NCI-H1105 treated with DMSO at 0.1 percent for 48 hours (cell line): ENCODE results near the gene NCOA5.

Experiments
- DNase-seq: peaks from one replicate; lab custom pipeline; 2025; lab: John Stamatoyannopoulos, UW

NCOA5 gene

DNA sequence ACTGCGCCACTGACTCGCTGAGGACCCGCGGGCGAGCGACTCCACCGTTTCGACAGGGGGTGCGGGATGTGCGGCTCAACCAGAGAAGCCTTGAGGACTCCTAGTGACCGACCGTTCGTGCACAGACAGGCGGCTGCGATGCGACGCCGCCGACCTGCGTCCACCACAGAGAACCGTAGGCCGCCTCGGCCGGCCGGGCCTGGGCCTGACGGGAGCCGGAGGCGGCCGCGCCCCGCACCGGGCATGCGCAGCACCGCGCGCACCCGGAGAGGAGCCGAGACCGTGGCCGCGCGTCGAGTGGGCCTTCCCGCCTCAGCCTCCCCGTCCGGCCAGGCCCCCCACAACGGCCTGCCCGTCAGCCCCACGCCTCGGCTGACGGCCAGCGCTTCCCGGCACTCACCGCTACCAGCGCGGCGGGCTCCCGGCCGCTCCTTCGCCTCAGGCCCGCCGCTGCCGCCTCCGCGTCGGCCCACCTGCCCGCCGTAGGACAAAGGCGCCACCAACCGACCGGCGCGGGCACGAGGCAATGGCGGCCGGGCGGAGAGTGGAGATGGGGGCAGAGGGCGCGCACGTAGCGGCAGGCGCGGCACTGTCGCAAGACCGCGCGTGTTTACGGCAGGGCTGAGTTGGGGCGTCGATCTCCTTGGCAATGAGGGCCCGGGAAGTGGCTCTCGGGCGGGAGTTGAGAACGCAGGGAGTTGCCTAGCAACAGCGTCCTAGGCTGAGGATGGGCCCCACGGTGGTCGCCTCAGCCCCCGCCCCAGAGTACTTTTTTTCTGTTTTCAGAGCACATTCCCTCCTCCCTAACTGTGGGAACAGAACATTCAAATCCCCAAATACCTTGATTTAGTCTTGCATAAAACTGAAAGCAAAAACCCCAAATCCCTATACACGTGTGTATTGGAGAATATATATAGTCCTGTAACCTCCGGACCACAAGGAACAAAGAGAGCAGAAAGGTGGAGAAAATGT lies at the start of gene NCOA5:
TSS of gene NCOA5 (minus strand) at position 546 of the 972 bp plus-strand sequence. CDS start 10,538 bp downstream, outside the sequence.
- peak; percentile 98 for DNase-seq

DNA sequence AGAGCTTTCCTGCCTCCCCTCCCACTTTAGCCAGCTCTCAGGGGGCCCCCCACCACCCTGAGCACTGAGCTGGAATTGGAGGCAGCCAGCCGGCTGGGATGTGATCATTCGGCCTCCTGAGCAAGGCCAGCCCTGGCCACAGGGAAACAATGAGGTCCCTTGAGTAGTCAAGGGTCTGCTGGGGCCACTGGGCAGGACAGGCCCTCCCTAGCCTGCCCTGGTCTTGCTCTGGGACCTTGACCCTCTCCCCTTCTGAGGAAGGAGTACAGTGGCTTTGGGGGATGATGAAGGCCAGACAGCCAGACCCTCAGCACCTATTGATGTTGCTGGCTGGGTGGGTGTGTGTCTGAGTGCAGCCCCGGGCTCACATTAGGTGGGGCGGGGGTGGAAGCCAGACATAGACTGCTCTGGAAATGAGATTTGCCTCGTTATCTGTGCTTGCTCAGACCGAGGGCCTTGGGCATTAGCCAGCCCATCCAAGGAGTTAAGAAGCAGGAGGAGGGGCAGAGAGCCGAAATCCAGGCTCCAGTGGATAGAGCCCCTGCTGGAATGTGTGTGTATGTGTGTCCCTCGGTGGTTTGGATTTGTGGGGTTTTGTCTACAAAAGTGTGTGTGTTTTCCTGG lies 49.6 kb upstream of the NCOA5 start:
- DNase-seq, result peak; percentile 97

DNA sequence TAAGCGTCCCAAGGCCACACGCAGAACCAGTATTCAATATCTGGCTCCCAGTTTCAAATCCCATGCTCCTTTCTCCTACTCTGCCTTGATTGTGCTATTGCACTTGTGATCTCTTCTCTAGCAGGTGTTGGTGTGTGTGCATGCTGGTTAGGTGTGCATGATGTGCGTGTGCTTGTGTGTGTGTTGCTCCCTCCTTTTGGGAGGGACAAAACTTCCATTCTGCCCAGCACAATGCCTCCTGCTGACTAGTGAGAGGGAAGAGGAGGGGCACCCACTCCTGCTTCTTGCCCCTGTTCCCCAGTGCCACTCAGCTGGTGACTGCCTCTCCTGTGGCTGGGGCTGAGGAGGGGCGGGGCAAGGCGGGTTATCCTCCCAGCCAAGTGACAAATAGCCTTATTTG lies 48.1 kb upstream of the NCOA5 start:
- DNase-seq, result peak; percentile 67

DNA sequence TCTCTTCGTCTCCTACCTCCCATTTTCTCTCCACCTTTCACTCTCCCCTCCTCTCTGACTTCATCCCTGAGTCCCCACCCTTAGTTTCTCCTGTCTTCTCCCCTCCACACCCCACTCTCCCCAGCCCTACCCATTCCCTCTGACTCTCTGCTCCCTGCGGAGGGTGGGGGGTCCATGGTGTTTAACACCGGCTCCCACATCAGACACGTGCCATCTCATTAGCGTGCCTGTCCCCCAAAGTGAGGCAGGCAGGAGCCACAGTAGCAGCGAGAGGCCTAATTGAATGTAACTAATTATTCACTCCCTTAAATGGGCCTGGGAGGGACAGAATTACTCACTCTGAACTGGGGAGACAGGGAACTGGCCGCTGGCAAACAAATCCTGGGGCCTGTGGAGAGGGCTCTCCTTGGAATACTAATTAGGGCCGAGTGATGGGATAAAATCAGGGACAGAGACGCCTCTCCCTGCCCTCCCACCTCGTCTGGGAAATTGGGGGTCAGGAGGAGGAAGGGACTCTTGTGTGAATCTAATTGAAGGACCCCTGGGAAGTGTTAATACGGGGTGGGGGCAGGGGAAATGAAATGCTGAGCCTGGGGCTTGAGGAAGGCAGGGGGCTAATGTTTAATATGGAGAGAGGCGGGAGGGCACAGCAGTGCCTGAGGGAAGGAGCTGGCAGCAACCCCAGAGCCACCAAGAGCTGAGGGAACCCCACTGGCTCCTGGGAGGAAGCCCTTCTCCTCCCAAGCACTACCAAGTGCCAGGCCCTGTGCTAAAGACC lies 46.3 kb upstream of the NCOA5 start:
- peak; percentile 40 for DNase-seq

DNA sequence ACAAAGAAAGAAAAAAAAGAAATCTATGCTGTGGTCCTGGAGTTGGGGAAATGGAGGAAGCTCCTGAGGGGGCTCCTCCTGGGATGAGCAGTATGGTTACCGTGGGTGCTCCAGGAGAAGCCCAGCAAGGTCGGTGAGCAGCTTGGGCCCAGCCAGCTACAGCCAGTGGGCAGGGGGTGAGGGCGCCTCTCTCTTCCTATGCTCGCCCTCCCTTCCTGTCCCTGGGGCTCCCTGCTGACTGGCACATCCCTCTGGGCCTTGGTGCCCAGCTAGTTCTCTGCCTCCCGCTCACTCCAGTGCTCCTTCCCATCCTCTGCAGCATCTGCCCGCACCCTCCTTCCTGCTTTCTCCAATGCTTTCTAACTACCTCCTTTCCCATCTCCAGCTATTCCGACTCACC lies 45.0 kb upstream of the NCOA5 start:
- DNase-seq, result no peak

DNA sequence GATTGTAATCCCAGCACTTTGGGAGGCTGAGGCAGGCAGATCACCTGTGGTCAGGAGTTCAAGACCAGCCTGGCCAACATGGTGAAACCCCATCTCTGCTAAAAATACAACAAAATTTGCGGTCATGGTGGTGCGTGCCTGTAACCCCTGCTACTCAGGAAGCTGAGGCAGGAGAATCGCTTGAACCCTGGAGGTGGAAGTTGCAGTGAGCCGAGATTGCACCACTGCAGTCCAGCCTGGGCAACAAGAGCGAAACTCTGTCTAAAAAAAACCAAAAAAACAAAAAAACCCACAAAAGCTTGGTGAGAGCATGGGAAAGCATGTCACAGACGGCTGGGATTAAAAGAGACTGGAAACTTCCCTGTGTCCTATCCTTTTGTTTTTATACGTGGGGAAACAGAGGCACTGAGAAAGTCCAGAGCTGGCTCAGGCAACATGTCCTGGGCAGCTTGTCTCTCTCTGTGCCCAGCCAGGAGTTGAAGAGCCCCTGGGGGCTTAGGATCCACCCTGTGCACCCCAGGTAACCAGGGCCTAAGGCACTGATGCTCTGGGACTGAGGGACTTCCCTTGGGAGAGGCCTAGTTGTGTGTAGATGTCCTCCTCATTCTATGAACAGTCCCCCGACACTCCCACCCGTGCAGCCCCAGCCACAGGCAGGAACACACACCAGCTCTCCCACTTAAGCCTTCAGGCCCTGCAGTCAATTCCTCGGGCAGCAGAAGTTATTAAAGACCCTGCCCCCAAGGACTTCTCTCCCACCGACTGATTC lies 44.3 kb upstream of the NCOA5 start:
- no peak for DNase-seq

DNA sequence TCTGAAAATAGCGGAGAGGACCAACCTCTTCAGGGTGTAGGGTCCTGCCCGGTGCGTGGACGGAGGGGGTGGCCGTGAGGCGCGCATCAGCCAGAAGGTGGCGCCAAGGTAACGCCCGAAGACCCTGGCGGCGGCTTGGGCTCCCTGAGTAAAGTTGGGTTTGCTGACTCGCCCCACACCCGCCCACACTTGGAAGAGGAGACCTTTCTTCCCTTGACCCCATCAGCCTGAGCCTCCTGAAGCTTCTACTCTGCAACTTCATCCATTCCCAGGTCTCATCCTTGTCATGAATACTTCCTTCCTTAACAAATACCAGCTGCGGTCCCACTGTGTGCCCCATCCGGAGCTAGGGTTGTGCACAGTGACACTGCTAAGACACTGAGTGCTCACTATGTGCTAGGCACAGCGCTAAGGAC lies 43.0 kb upstream of the NCOA5 start:
- DNase-seq, result peak; percentile 79

DNA sequence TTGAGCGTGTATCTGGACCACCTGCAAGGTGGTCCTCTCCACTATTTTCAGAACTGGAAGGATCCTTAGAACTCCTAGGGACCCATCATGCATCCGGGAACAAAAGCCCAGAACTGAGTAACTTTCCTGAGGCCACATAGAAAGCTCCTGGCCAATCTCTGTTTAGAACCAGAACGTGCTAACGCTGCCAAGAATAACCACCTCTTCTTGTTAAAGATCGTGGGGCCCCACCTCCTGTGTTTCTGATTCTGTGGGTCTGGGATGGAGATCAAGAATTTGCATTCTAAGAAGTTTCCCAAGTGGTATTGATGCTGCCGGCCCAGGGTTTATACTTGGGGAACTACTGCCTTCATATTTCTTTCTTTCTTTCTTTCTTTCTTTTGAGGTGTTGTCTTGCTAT lies 41.6 kb upstream of the NCOA5 start:
- DNase-seq, result no peak

DNA sequence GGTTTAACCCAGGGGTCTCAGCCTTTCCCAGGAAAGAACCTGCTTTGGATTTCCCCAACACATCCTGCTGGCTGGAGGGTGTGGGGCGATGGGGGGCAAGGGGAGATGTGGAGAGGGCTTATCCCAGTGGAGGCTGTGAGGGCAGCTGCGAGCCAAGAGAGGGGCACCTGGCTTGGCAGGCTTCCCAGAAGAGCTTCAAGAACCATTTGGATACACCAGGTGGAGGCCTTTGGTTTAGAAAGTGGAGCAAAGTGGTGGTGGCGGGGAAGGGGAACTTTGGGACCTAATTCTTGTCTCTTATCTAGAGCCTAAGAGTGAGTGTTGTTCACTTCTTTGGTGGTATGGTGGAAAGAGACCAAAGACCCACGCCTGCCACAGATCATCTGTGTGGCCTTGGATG lies 40.8 kb upstream of the NCOA5 start:
- peak; percentile 98 for DNase-seq

DNA sequence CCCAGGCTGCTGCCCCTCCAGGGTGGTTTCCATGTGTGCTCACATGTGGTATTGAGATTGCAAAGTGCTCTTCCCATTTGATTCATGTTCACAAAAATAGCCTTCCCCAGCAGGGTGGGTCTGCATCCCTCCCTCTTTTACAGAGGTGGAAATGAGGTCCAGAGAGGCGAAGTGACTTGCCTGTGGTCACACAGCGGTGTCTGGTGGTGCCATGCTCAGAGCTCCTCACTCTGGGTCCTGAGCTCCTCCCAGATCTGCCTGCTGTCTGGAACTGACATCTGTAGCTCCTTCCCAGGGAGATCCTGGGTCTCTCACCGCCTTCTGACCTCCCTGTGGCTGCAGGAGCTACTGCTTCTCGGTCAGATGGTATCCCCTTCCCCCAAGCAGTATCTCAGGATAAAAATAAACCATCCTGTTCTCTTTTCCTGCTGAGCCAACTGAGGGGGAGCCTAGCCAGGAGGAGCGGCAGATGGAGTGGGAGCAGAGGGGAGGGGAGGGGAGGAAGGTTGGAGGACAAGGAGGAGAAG lies 40.3 kb upstream of the NCOA5 start:
- DNase-seq, result peak; percentile 94

DNA sequence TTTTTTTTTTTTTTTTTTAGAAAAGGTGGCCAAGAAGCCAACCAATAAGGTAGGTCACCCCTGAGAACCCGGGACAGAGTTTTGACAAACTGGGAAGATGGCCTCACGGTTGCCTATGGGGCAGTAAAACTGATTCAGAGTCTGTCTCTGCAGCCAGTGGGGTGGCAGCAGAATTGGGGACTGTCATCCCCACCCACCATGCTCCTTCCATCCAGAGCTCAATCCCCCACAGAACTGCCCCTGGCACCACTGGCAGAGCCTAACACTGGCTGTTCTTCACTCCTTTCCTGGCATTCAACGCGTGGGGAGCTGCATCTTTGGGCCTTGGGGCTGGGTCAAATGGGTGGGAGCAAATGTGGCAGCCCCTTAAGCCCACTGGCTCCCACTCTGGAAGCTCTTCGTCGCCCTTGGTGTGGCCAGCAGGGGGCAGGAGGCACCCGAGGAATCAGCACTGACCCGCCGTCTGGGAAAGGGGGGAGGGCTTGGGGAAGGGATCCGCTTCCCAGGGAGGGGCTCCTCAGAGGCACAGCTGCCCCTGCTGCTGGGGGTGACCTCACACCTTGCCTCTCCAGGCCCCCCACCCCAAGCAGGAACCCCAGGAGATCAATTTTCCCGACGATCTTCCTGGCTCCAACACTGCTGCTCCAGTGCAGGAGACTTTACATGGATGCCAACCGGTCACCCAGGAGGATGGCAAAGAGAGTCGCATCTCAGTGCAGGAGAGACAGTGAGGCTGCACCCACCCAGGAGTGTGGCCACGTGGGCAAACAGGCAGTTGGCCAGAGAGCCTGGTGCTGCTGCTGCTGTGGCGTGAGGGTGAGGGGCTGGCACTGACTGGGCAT lies 38.8 kb upstream of the NCOA5 start:
- peak; percentile 67 for DNase-seq

DNA sequence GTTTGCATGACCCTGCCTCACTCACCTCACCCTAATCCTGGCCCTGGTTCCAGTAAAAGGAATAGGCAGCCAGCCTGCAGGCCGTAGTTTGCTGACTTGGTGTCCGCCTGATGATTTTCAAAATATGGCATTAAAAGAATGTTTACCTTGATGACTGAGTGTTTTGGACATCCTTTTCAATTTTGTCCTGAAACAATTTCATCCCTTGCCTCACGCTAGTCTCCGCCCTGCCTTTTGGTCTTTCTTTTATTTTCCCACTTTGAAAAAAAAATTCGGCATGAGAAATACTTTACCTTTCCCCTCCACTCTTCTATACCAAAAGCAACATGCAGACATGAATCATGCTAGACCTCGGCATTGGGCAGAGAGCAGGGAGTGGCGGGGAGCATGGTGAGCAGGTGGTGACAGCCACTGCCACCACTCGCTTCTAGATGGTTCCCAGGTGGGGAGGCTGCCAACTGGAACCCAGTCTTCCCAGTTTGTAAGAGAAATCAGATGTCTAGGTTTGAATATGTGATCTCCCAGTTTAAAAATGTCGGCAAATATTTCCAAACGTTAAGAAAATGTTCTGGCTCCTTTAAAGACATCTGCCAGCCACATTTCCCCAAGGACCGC lies 37.7 kb upstream of the NCOA5 start:
- DNase-seq, result no peak

DNA sequence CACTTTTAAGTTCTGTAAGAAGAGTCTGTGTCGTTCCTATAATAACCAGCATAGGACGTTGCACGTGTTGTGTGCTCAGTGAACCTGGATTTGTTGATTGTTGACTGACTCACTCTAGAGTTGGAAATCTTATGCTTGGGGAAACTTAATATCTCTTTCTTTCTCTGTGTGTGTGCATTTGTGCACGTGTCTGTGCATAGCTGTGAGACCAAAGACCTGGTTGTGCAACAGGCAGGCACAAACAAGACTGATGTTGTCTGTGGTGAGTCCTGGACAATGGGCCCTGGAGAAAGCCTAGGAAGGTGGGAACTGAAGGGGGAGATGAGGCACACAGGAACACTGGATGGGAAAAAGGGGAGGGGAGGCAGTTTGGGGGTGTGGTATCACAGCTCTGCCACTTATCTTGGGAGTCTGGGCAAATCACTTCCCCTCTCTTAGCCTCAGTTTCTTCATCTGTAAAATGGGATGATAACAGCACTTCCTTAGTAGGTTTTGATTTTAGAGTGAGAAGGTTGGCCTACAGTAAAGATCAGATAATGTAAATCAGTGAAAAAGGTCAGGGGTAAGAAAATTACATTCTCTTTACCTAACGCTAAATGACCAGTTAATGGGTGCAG lies 36.8 kb upstream of the NCOA5 start:
- no peak for DNase-seq

DNA sequence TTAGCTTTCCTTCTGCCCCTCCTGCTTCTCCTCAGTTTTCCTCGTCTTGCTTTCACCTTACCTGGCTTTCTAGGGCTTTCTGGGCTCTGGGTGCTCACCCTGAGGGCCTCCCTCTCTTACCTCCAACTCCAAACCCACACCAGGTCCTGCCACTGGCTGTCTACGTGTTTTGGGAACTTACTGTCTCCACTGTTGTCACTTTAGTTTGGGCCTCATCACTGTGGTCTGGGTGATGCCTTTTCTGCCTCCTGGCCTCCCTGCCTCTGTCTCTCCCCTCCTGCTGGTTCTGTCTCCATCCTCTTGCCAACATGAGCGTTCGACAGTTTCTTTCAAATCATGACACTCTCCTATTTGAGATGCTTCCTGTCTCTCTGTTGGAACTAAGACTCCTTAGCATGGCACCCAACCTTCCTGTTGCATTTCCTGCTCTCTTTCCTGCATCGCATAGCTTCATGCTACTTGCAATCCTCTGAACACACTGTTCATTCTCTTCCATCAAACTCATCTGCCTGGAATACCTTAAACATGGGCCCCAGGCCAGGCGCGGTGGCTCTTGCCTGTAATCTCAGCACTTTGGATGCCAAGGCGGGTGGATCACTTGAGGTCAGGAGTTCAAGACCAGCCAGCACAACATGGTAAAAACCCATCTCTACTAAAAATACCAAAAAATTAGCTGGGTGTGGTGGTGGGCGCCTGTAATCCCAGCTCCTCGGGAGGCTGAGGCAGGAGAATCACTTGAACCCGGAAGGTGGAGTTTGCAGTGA lies 33.9 kb upstream of the NCOA5 start:
- no peak for DNase-seq

DNA sequence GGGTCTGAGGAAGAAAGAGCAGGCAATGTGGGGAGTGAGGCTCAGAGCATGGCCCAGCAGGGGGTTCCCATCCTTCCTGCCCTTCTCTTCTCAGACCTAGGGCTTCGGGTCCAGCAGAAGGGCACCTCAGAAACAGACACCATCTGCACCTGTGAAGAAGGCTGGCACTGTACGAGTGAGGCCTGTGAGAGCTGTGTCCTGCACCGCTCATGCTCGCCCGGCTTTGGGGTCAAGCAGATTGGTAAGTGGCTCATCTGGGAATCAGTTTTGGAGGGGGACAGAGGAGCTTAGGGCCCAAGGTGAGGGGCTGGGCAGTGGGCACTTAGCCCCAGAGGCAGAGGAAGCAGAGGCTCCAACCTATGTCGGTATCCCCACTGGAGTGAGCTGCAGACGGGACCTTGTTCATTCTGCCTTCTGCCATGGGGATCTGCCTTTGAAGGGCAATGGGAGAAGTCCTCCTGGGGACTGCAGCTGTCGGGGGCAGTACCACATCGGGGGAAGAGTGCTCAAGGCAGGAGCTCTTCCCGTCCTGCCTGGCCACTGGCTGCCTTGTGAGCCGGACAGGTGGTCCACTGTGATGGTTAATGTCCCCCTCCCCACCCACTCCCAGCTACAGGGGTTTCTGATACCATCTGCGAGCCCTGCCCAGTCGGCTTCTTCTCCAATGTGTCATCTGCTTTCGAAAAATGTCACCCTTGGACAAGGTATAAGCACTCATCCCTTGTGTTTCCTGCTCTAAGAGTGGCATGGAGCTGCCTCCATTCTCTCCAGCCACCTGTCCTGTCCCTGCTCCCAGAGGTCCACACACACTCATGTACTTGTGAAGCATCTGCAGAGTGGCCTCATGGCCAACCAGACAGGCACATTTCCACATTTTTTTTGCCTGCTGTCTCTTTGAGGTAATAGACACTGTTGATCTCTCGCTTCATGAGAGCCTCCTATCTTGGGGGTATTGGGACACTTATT lies 33.0 kb upstream of the NCOA5 start:
- DNase-seq, result no peak

DNA sequence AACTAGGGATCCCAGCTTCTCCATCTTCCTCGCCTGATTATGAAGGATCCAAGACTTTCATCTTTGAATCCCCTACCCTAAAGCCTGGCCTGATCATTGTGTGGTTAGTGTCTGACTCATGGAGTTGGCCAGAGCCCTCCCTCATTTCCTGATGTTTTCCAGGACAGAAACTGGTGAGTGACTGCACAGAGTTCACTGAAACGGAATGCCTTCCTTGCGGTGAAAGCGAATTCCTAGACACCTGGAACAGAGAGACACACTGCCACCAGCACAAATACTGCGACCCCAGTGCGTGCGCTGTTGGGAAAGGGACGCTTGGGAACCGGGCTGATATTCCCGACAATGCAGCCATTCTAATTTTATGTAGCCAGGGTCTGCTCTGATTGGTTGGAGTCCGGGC lies 32.3 kb upstream of the NCOA5 start:
- no peak for DNase-seq

DNA sequence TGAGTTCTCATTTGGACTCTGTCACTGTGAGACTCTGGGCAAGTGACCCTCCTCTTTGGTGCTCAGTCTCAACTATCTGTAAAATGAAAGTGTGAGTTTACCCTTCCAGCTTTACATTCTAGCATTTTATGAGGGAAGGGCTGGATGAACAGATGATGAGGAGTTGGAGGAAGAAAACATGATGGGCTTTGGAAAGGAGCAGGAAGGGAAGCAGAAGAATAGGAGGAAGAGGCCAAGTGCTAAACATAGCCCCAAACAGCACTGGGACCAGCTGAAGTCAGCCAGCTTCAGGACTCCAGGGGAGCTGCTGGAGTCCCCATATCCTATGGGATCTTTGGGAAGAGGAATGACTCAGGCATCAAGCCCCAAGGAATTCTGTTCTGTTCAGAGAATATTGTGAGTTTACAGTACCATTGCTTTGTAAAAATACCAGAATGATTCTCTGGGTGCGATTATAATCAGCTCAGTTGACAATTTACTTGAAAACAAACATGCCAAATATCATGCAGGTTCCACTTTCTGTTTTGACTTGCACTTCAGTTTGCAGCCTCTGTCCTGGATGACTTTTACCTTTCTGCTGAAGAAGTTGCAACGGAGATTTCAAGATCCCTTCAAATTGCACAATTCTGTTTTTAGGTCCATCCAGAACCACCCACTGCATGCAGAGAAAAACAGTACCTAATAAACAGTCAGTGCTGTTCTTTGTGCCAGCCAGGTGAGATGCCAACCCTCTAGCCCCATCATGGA lies 31.6 kb upstream of the NCOA5 start:
- no peak for DNase-seq
